Measurements from ENCODE around the gene AZIN2. TPM values are rescaled to one million over a fixed set of nuclear protein-coding genes. Genes with fewer than 3 reads are reported as not detected.
A peak's percentile ranks its signal among the peaks of the same experiment; 100 is the strongest.

AZIN2 gene
- total RNA-seq, 1 experiment from 2014 or later = 2.5 TPM

DNA sequence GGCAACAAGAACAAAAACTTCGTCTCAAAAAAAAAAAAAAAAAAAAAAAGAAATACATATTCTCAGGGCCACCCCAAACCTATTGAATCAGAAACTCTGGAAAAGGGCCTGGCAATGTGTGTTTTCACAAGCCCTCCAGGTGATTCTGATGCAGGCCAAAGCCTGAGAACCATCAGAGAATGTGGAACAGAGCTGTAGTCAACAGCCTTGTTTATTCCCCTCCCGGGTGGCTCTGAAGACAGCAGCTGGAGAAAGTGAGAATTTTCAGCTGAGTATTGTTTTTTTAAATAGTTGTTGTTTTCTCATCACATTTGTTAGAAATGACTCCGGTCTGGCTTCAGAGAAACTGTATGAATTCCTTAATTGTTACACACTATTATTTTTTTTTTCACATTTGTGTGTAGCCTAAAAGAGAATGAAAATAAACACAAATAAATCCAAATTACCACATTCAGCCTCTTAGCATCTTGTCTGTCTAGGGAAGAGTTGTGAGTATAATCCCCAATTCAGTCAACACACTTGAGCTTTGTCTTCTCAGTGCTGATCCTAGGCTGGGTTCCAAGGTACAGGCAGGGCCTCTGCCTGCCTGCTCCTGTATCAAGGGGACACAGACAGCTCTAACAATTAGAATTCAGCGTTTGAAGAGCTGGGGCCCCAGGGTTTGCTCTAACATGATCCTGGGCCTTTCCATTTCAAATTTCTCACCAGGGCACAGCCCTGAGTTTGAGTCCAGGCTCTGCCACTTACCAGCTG lies 6.6 kb upstream of the AZIN2 start:
- no peaks in the 10 kb centered on the region for H3K36me3 ChIP-seq (replicated peaks; ENCODE audit: control insufficient read depth, insufficient read depth, low read length)
- no peak for DNase-seq
- peaks cover 2% of the 10 kb centered on the region; the same call in 1 of the 2 replicates for H3K27me3 ChIP-seq (ENCODE audit: control insufficient read depth, insufficient read depth, low read length)
- H3K4me3 ChIP-seq (ENCODE audit: insufficient read depth, low read depth, low read length) = no peak overlapping the region

DNA sequence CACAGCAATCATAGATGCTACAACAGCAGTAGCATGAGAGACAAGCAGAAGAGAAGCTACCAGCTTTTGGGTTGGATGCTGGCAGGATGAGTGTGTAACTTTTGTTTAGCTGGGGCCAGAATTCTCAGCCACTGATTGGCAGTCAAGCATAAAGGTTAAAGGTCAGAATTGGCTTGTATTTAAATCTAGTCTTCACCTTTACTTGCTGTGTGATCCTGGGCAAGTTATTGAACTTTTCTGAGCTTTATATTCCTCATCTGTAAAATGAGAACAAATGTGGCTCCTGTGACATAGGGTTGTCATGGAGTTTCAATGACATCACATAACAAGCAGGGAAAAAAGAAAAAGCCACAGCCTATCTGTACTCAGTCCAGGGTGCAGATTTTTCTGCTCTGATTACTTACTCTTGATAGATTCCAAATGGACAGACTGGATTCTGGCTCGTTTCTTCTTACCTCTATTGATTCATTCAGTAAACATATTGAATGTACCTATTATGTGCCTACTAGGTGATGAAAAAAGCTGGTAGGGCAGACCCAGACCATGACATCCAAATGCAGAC lies 2.8 kb upstream of the AZIN2 start:
- Histone ChIP-seq H3K4me3 (ENCODE audit: insufficient read depth, low read depth, low read length) (no peak overlapping the region), H3K36me3 (replicated peaks; ENCODE audit: control insufficient read depth, insufficient read depth, low read length) (no peaks in the 10 kb centered on the region), H3K27me3 (ENCODE audit: control insufficient read depth, insufficient read depth, low read length) (peaks cover 26% of the 10 kb centered on the region)
- DNase-seq = no peak

DNA sequence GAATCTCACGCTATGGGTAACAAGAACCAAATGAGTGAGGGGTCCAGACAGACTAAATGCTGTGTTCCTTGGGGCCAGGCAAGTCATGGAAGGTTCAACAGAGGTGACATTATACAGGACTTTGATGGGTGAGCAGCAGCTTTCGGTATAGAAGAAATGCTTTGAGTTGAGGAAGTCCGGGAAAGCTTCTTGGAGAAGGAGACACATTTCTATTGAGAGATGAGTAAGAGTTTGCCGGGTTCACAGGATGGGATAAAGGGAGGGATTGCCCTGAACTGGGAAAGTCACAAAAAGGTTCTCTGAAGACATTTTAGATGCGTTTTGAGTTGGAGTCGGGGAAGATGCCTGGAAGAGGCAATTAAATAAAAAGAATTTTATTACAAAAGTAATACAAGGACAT lies 580 bp upstream of the AZIN2 start:
- peak overlapping the region; percentile 28 for H3K4me3 ChIP-seq (ENCODE audit: insufficient read depth, low read depth, low read length)
- DNase-seq = no peak
- no peaks in the 10 kb centered on the region for H3K36me3 ChIP-seq (replicated peaks; ENCODE audit: control insufficient read depth, insufficient read depth, low read length)
- peaks cover 39% of the 10 kb centered on the region for H3K27me3 ChIP-seq (ENCODE audit: control insufficient read depth, insufficient read depth, low read length)

DNA sequence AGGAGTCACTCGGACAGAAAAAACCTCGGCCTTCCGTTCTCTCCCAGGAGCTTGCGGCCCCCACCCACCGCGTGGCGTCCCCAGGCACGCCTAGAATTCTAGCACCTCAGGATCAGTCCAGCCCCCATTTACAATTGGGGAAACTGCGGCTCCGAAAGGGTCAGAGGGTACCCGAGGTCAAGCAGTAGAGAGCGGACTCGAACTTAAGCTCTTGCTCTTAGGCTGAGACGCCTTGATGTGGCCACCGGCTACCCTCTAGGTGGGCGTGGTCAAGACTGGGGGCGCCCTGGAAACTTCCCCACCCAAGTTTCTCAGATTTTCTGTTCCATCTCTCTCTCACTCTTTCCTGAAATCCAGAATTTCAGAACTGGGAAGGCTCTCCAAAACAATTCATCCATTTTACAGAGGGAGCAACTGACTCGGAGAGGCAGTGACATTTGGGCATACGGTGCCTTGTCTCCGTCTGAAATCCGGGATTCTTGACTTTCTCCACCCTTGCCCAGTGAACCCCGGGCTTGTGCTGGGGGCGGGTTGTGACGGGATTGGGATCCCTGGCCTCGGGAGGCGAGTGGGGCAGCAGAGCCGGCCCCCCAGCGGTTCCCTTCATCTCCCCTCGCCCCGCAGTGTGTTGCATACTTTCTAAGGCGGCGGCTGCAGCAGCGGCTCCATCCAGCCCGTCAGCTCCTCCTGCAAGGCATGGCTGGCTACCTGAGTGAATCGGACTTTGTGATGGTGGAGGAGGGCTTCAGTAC lies 777 bp downstream of the AZIN2 start:
- Histone ChIP-seq H3K27me3 (ENCODE audit: control insufficient read depth, insufficient read depth, low read length) (peaks cover 45% of the 10 kb centered on the region), H3K4me3 (ENCODE audit: insufficient read depth, low read depth, low read length) (peak overlapping the region; percentile 85)
- DNase-seq = peak; percentile 72

DNA sequence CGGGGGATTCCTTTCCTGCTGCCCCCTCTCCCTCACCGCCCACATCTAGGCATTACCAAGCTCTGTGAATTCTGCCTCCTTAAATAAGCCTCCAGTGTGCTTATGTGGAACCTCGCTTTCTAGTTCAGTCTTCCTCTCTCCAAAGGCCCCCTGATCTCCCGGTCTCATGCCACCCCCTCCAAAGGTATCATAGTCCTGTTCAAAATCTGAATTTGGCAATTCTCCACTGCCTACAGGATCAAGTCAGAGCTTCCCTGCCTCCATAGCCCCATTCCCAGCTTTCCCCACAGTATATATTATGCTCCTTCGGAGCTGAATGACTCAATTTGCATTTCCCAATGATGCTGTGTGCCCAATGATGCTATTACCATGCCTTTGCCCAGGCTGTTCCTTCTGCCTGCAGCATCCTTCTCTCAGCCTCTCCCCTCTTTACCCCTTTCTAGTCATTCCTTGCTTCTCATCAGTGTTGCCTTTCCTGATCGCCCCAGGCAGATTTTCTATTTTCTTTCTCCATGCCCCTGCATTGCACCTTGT lies 1.7 kb downstream of the AZIN2 start:
- peaks cover 45% of the 10 kb centered on the region for H3K27me3 ChIP-seq (ENCODE audit: control insufficient read depth, insufficient read depth, low read length)

More for the DNA sequence above, 777 bp downstream of the AZIN2 start:
- no peaks in the 10 kb centered on the region for H3K36me3 ChIP-seq (replicated peaks; ENCODE audit: control insufficient read depth, insufficient read depth, low read length)

DNA sequence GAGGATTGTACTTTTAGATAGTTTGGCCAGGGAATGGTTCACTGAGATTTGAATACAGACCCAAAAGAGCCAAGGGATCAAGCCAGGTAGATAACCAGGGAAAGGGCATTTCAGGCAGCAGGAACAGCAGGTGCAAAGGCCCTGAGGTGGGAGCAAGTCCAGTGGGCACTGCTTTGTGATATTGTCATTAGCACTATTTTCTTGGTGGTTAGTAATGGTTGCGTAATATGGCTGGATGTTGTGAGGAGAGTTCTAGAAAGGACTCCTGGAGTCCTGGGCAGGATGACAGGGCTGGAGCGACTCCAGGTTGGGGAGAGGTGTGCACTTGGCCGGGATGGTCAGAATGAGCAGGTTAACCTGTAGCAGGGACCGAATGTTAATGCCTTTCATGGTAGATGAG lies 4.4 kb downstream of the AZIN2 start:
- no peaks in the 10 kb centered on the region for H3K36me3 ChIP-seq (replicated peaks; ENCODE audit: control insufficient read depth, insufficient read depth, low read length)
- H3K4me3 ChIP-seq (ENCODE audit: insufficient read depth, low read depth, low read length) = no peak overlapping the region
- no peak for DNase-seq
- peaks cover 40% of the 10 kb centered on the region for H3K27me3 ChIP-seq (ENCODE audit: control insufficient read depth, insufficient read depth, low read length)

More for the DNA sequence above, 1.7 kb downstream of the AZIN2 start:
- DNase-seq = no peak
- Histone ChIP-seq H3K36me3 (replicated peaks; ENCODE audit: control insufficient read depth, insufficient read depth, low read length) (no peaks in the 10 kb centered on the region), H3K4me3 (ENCODE audit: insufficient read depth, low read depth, low read length) (no peak overlapping the region)

DNA sequence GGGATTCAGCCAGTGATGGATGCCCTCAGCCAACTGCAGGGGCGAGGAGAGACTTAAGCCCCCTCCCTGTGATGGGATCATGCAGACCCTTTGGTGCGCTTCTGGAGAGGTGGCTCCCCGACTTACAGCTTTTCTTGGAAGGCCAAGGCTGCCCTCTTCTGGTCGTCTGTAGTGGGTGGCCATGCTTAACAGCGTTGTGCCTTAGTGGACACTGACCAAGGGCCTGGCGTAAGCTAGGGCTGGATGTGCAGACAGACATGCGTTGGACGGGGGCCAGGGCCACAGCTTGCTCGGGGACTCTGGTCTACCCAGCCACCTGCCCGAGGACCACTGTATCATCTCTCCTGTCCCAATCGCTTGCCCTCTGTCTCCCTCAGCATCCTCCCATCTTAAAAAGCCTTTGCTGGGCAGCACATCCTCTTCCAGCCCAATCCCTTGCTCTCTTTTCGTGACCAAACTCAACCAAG lies 5.5 kb downstream of the AZIN2 start:
- H3K27me3 ChIP-seq (ENCODE audit: control insufficient read depth, insufficient read depth, low read length) = peaks cover 36% of the 10 kb centered on the region
- DNase-seq = peak; percentile 79
- no peaks in the 10 kb centered on the region for H3K36me3 ChIP-seq (replicated peaks; ENCODE audit: control insufficient read depth, insufficient read depth, low read length)
- no peak overlapping the region for H3K4me3 ChIP-seq (ENCODE audit: insufficient read depth, low read depth, low read length)

DNA sequence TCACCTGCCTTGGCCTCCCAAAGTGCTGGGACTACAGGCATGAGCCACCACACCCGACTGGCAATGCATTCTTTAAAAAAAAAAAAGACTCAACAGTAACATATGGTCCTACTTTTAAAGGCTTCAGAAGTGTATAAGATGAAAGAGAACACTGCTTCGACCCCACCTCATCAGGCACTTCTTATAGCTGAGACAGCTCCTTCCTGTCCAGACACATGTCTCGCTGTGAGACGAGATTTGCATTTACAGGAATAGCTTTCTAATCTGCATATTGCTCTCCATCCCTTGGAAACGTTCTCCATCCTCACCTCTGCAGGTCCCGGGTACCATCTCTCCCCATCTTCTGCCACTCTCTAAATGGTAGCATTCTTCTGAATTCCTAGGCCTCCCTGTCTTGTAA lies 6.7 kb downstream of the AZIN2 start:
- H3K27me3 ChIP-seq (ENCODE audit: control insufficient read depth, insufficient read depth, low read length) = peaks cover 24% of the 10 kb centered on the region
- no peaks in the 10 kb centered on the region for H3K36me3 ChIP-seq (replicated peaks; ENCODE audit: control insufficient read depth, insufficient read depth, low read length)
- no peak for DNase-seq
- H3K4me3 ChIP-seq (ENCODE audit: insufficient read depth, low read depth, low read length) = no peak overlapping the region

DNA sequence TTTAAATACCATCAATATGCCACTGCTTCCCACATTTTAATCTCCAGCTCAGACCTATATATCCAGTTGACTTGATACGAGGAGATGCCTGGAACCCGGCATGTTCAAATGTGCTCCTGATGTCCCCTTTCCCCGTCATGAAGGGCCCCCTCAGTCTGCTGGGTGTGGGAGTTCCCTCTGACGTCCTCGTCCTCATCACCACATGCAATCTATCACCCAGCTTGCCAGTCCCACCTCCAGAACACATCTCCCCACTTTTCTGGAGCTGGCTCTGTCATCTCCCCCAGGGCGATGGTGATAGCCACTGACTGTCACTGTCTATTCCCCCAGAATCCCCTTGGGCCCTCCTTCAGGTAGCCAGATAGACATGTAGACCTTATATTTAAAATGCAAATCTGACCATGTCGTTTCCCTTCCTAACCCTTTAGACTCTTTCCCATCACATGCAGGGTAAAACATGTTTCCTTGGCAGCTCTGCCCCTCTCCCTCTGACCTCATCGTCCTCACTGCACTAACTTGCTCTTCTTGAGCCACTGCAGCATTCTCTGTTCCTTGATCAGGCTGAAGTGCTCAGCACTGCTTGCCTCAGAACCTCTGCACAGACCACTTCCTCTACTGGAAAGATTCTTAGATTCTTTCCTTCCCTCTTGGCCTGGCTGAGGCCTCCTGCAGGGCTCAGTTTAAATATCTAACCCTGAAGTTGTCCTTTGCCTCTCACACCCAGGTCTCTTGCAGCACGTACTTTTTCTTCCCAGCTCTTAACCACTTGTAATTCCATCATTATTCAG lies 7.4 kb downstream of the AZIN2 start:
- peaks cover 21% of the 10 kb centered on the region for H3K27me3 ChIP-seq (ENCODE audit: control insufficient read depth, insufficient read depth, low read length)
- DNase-seq = no peak
- no peak overlapping the region for H3K4me3 ChIP-seq (ENCODE audit: insufficient read depth, low read depth, low read length)
- H3K36me3 ChIP-seq (replicated peaks; ENCODE audit: control insufficient read depth, insufficient read depth, low read length) = no peaks in the 10 kb centered on the region

DNA sequence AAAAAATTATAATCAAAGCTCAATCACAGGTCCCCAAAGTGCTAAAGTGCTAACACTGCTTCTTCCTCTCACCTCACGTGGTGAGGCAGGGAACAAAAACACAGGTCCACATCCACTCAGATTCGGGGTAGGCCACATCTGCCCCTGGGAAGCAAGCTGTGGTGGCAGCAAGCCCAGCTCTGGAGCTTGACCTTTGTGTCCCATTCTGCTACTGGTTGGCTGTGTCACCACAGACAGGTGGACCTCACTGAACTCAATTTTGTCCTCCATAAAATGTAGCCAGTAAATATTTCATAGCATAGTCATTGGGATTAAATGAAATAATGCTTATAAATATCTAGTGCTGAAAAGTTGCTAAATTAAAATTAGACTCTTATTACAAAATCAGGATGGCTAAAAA lies 8.5 kb downstream of the AZIN2 start:
- H3K36me3 ChIP-seq (replicated peaks; ENCODE audit: control insufficient read depth, insufficient read depth, low read length) = no peaks in the 10 kb centered on the region
- H3K27me3 ChIP-seq (ENCODE audit: control insufficient read depth, insufficient read depth, low read length) = peaks cover 12% of the 10 kb centered on the region
- H3K4me3 ChIP-seq (ENCODE audit: insufficient read depth, low read depth, low read length) = no peak overlapping the region
- DNase-seq = no peak

DNA sequence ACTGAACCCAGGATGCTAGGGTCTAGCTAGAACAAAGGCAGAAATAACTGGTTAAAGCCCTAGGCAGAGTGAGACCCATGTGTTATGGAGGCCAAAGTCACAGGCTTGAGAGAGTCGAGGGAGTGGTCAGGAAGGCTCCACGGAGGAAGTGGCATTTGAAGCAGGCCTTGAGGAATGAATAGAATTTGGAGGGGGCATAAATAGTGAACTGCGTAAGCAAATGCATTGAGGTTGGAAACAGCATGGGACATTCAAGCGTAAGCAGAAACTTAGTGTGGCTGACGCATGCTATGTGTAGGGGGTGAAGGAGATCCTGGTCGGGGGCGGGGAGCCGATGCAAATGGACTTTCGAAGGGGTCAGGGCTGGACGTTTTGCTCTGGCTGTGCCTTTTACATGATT lies 11.5 kb downstream of the AZIN2 start:
- Histone ChIP-seq H3K27me3 (ENCODE audit: control insufficient read depth, insufficient read depth, low read length) (peaks cover 6% of the 10 kb centered on the region), H3K4me3 (ENCODE audit: insufficient read depth, low read depth, low read length) (no peak overlapping the region), H3K36me3 (replicated peaks; ENCODE audit: control insufficient read depth, insufficient read depth, low read length) (no peaks in the 10 kb centered on the region)
- DNase-seq = no peak

DNA sequence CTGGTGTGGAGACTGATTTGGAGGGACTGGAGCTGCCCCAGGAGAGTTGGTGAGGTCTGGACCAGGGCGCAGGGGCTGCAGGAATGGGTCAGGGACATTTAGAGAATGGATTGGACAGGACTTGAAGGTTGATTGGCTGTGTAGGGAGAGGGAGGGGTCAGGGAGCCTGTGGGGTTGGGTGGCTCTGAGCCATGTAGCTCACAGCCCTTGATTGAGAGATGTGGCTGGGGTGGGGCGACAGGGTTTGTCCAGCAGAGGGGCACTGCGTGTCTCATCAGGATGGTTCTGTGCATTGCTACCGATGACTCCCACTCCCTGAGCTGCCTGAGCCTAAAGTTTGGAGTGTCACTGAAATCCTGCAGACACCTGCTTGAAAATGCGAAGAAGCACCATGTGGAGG lies 12.1 kb downstream of the AZIN2 start:
- H3K27me3 ChIP-seq (ENCODE audit: control insufficient read depth, insufficient read depth, low read length) = peaks cover 6% of the 10 kb centered on the region
- no peaks in the 10 kb centered on the region for H3K36me3 ChIP-seq (replicated peaks; ENCODE audit: control insufficient read depth, insufficient read depth, low read length)
- no peak overlapping the region for H3K4me3 ChIP-seq (ENCODE audit: insufficient read depth, low read depth, low read length)
- peak; percentile 77 for DNase-seq

DNA sequence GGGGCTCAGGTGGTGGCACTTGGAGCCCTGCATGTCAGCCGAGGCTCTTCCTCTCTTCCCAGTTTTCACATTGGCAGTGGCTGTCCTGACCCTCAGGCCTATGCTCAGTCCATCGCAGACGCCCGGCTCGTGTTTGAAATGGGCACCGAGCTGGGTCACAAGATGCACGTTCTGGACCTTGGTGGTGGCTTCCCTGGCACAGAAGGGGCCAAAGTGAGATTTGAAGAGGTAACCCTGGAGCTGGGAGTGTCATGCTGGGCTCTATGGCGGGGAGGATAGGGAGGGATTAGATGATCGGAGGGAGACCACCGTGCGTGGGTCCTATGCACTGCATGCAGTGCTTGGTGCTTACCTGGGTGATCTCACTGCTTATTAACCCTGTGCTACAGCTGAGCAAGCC lies 13.5 kb downstream of the AZIN2 start:
- no peak overlapping the region for H3K4me3 ChIP-seq (ENCODE audit: insufficient read depth, low read depth, low read length)
- no peaks in the 10 kb centered on the region for H3K36me3 ChIP-seq (replicated peaks; ENCODE audit: control insufficient read depth, insufficient read depth, low read length)
- no peak for DNase-seq
- peaks cover 6% of the 10 kb centered on the region for H3K27me3 ChIP-seq (ENCODE audit: control insufficient read depth, insufficient read depth, low read length)

DNA sequence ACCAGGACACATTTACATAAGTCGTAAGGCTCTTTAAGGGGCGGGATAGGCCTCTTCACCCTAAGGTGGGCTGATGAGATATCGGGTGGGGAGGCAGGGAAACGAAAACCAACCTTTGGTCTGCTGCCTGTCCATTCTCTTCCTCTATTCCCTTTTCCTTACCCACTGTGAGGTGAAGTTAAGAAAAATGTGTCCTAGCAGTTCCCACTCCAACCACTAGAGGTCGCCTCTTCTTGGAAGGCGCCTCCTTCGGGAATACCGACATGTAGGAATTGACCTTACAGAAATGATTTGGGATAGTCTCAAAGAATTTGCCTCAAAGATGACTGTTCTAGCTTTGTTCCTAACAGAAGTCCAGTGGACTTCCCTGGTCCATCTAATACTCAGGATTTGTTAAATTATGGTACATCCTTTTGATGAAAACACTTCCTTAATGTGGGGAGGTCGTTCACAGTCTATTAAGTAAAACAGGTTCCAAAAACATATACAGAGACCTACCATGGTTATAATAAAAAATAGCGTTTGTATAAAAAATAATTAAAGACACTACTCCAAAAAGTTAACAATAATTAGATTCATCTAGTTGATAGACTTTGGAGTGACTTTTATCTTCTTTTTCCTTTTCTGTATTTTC lies 14.1 kb downstream of the AZIN2 start:
- Histone ChIP-seq H3K4me3 (ENCODE audit: insufficient read depth, low read depth, low read length) (no peak overlapping the region), H3K27me3 (ENCODE audit: control insufficient read depth, insufficient read depth, low read length) (peaks cover 6% of the 10 kb centered on the region), H3K36me3 (replicated peaks; ENCODE audit: control insufficient read depth, insufficient read depth, low read length) (no peaks in the 10 kb centered on the region)
- peak; percentile 66 for DNase-seq
